ENCODE results near the gene ARHGAP15.

The ARHGAP15 gene

GRCh38 chr2:143603846-143604565 lies 474.8 kb downstream of the ARHGAP15 start:
- no peak for DNase-seq

DNA sequence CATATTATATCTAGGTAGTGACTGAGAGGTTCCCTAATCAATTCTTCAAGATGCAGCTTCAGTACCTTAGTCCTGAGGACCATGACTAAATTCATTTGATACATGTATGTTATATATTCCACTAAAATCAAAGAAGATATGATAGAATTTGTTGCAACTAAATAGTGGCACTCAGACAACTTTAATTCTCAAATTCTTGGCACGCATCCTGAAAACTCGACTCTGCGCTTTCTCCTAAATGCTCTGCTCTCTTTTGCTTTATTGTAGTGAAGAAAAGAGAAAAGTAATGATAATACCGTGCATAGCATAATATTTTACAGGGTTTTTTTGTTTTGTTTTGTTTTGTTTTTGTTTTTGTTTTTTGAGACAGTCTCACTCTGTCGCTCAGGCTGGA lies 475.3 kb downstream of the ARHGAP15 start:
- DNase-seq: no peak

DNA sequence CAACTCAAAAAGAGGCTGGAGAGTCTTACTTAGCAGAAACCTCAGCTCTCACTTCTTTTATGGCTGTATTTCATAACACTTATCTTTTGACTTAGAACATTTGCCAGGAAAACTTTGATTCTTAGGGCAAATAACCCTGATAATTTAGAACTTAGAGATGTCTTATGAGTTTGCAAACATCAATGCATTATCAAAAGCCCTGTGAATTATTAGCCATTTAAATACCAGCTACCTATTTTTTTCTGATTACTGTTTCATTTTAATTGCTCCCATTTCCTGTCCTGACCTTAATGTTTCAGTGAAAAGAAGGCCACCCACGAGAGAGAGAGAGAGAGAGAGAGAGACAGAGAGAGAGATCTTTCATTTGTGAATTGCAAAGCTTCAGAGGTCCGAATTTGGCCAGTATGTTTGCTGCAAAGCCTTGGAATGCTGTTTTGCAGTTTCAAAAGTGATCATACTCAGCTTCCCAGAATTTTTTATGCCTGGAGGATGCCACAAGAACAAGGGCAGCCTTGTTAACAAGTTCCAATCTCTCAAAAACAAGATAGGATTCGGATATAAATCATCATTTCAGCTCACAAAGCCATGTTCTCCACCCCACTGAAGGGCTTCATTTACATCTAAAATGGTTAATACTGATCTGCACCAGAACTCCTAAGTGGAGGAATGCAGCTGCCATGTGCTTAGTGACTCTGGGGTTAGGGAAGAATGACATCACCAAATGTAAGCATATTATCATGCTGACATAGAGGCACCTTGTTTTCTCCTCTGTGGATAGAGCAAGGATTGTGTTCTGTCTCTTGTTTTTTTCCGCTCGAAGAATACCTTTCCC lies 478.2 kb downstream of the ARHGAP15 start:
- no peak for DNase-seq

DNA sequence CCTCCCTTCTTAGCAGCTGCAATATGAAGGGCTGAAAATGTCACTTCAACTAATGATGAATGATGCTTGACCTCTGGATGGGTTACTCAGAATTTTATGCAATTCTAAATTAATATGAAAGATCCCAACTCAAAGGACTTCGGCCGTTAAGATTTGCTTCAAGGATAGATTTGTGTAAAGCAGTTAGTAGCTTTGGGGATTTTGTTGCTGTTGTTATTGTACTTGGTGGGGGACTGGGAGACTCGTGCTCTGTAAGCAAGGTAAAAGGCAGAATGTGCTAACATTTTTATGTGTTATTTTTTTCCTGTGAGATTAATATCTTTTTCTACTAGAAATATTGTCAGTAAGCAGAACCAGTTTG lies 478.8 kb downstream of the ARHGAP15 start:
- no peak for DNase-seq

GRCh38 chr2:143608758-143609157 lies 479.5 kb downstream of the ARHGAP15 start:
- no peak for DNase-seq

DNA sequence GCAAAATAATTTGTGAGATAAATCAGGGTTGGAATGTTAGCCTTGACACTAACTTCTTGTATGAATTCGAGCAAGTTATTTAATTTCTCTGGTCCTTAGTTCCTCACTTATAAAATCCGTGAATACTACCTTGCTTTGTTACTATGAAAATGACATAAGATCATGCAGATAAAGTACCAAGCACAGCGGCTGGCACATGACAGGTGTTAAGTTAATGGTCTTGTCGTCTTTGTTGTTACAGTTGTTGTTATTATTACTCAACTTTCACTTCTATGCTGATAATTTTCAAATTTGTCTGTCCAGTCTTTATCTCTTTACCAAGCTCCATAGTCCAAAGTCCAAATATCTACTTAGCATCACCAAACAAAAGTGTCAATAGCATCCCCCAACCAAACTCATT lies 482.1 kb downstream of the ARHGAP15 start:
- no peak for DNase-seq

DNA sequence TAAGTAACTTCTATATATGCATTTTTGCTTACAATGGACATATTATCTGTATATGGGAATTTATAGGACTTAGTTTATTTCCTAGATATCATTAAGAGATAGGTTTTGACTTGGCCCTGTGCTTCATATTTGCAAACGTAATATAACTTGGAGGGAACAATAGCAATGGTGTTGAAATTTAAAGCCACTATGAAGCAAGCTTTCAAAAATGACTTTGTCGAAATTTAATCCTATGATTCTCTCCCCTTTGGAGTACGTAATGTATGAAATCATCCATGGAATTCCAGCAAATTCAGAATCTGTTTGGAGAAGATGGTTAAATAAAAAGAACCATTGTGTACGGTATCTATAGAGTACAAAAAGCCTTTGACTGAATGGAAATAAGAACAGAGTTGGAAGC lies 486.3 kb downstream of the ARHGAP15 start:
- DNase-seq: no peak

DNA sequence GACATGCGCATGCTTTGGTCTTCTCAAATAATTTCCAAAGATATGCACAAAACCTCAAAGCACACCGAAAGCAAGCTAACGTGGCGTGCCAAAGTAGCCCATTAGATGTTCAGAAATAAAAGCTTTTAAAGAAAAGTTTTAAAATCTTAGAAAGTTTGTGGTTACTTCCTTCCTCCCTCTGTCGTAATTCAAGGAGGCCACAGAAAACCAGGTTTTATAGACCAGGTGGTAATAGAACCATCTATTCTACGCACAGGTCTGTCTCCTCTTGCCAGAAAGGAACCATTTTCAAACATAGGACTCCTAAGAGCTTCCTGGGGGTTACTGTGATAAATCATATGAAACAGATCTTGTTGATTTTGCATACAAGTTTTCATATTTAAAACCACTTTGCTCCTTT lies 487.2 kb downstream of the ARHGAP15 start:
- no peak for DNase-seq

GRCh38 chr2:143617803-143618415 lies 488.7 kb downstream of the ARHGAP15 start:
- peak; percentile 47 for DNase-seq

DNA sequence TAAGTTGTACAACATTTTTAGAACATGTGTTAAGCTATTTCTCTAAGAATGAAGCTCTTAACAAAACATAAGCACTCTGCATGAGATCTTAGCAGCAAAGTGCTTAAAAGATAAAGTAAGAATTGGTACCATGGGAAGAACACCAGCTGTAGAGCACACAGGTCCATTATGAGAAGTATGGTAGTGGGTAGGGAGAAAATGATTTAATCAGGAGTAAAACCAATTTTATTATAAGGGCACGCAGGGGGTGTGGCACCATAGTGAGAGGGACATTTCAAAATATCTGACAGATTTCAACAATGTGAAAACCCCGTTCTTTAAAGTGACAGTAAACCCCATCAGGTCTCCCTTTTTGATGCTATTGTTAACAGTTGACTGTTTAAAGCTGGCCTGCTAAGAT lies 492.9 kb downstream of the ARHGAP15 start:
- DNase-seq: no peak

- DNase-seq: no peak
Observed at GRCh38 chr2:143623231-143623908, 494.2 kb downstream of the ARHGAP15 start.

DNA sequence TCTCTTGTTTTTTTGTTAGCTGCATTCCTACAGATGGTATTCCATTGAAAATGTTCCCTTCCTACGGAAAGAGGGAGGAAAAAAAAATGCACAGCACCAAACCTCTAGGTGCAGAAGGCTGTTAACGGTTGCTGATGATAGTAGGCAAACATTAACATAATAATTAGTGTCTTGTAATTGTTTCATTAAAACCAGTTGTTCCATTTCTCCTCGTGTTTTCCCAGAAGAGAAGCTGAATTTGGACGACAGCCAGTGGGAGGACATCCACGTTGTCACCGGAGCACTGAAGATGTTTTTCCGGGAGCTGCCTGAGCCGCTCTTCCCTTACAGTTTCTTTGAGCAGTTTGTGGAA lies 494.7 kb downstream of the ARHGAP15 start:
- no peak for DNase-seq

- DNase-seq: no peak
Observed at GRCh38 chr2:143629340-143629739, 500.1 kb downstream of the ARHGAP15 start.

DNA sequence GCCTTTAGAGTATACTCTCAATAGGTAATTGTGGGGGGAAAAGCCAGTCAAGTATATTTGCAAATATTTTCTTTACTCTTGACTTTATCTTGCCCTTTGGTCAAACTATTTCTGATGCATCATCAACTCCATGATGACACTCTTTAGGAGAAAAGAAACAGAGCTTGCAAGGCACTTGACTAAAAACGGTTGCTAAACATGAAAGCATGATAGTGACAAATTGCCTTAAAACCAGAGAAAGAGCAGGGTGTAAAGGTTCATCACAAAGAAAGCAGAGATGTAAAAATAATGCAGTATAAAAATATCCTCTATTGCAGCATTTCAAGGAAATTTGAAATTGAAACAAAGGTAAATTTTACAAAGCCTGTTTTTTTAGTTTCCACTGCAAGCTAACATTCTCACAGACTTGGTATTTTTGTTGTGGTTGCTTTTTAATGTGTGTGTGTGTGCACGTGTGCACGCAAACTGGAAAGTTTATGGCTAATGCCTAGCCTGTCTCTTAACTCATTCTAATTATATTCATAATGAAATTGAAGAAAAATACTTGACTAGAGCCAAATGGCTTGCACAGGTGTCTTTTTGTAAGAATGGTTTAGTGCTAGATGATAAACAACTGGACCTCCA lies 503.6 kb downstream of the ARHGAP15 start:
- peak; percentile 85 for DNase-seq

- no peak for DNase-seq
Observed at GRCh38 chr2:143633419-143633818, 504.2 kb downstream of the ARHGAP15 start.

GRCh38 chr2:143635302-143635701 lies 506.1 kb downstream of the ARHGAP15 start:
- no peak for DNase-seq

DNA sequence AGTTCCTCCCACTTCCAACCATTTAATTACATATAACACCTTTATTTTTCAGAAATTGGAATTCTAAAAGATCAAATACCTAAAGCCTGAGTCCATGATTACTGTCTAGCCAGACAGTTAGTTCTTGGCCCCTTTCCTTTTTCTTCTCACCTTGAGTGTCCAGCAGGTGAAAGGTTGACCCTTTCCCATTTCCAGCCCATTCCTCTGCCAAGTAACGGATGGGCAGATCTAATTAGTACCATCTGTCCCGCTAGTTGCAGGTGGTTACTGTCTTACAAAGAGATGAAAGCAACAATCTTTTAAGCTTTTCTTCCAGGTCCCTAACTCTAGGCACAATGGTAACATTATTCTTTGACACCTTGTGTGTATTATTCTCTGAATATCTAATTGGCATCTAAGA lies 506.7 kb downstream of the ARHGAP15 start:
- no peak for DNase-seq

DNA sequence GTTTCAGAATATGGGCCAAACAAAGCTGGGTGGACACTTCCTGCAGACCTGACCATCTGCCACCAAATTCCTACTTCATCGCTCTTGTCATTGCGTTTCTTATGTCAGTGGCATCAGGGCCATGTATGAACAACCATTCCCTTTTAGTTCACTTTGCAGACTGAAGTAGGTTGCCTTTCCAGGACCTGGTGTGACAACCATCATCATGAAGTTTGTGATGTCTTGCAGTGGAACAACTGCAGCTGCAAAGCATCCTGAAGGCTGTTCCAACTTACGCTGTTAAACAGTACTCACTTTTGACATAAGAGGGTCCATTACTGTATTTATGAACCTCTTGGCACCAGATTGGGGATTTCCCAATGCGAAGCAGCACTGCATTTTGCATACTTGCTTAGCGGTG lies 511.6 kb downstream of the ARHGAP15 start:
- DNase-seq: no peak

DNA sequence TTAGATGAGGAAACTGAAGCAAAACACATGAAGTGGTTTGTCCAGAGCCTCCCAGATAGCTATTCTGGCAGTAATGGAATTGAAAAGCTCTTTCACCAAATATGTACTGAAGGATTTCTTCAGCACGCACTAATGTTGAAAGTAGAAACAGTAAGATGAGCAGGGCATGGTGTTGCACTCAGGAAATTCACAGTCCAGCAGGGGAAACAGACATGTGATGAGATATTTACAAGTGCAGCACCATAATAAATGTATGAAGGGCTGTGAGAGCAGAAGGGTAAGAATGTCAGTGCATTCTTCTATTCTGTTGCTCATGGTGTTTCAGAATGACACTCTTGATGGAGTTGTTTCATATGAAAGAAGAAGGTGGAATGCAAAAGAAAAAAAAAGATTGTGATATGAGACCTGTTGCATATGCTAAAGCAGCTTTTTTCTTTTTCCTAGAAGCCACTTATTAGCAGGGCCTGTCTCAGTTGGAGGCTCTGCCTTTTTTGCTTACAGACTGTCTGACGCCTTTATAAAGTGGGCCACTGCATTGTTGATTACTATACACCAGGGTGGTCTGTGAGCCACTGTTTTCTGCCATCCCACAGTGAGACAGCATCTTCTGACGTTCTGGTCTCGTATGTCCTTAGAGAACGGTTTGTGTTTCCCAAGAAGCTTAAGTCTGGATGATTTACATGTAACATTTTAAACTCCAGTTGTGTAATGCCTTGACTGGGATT lies 516.9 kb downstream of the ARHGAP15 start:
- DNase-seq: no peak

- DNase-seq: no peak
Observed at GRCh38 chr2:143649226-143649740, 520.1 kb downstream of the ARHGAP15 start.

DNA sequence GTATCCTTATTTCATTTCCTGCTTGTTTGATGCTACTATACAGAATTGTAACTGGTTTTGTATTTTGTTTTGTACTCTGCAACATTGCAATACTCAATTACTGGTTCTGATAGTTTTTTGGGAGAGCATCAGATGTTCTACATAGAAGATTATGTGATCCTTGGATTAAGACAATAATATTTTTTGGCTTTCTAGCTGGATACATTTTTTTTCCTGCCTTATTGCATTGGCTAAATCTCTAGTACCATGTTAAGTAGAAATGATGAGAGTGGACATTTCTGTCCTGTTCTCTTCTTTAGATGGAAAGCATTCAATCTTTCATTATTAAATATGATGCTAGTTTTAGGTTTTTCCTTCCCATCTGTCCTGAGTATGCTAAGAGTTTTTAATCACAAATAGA lies 523.5 kb downstream of the ARHGAP15 start:
- no peak for DNase-seq

GRCh38 chr2:143668234-143668633 lies 539.0 kb downstream of the ARHGAP15 start:
- no peak for DNase-seq

Data from DMS153 (cell line).